ENCODE data around the gene RASGRF1. TPM values are rescaled to one million over a fixed set of nuclear protein-coding genes. Genes with fewer than 3 reads are reported as not detected.

RASGRF1 gene
- total RNA-seq, 1 donor from 2014 or later = not detected

GRCh38 chr15:79002581-79002980 lies 88.0 kb downstream of the RASGRF1 start:
- intact Hi-C loops (cut with DNase I) = no loop called here
- no peaks in the 10 kb centered on the region for H3K9me3 ChIP-seq
- no peak for TF ChIP-seq CTCF (IDR thresholded peaks at IDR 0.05)
- TF ChIP-seq POLR2A (IDR thresholded peaks at IDR 0.05) = no peak
- TF ChIP-seq POLR2AphosphoS5 (IDR thresholded peaks at IDR 0.05; ENCODE audit: insufficient read depth in 1 of 2, low read depth in 1 of 2) = no peak
- no peaks in the 10 kb centered on the region for H3K27me3 ChIP-seq
- peaks cover 8% of the 10 kb centered on the region for H3K4me1 ChIP-seq
- no peak for DNase-seq (ENCODE audit: extremely low spot score in 2 of 2)
- no peak overlapping the region for H3K27ac ChIP-seq
- no peaks in the 10 kb centered on the region for H3K36me3 ChIP-seq
- no peak overlapping the region for H3K4me3 ChIP-seq

- H3K4me3 ChIP-seq = no peak overlapping the region
- no peaks in the 10 kb centered on the region for H3K9me3 ChIP-seq
- H3K4me1 ChIP-seq = peaks cover 16% of the 10 kb centered on the region
- no peak for TF ChIP-seq POLR2A (IDR thresholded peaks at IDR 0.05)
- no peak for TF ChIP-seq POLR2AphosphoS5 (IDR thresholded peaks at IDR 0.05; ENCODE audit: insufficient read depth in 1 of 2, low read depth in 1 of 2)
- TF ChIP-seq CTCF (IDR thresholded peaks at IDR 0.05) = no peak
- H3K27ac ChIP-seq = no peak overlapping the region
- H3K27me3 ChIP-seq = no peaks in the 10 kb centered on the region
- H3K36me3 ChIP-seq = no peaks in the 10 kb centered on the region
- intact Hi-C loops (cut with DNase I) = no loop called here
- DNase-seq (ENCODE audit: extremely low spot score in 2 of 2) = no peak
These were observed 90.9 kb downstream of the RASGRF1 start for GRCh38 chr15:78999636-79000035.

GRCh38 chr15:78998526-78998925 lies 92.1 kb downstream of the RASGRF1 start:
- no peak overlapping the region for H3K4me3 ChIP-seq
- no peaks in the 10 kb centered on the region for H3K36me3 ChIP-seq
- H3K9me3 ChIP-seq = no peaks in the 10 kb centered on the region
- no peak for DNase-seq (ENCODE audit: extremely low spot score in 2 of 2)
- intact Hi-C loops (cut with DNase I) = no loop called here
- TF ChIP-seq POLR2AphosphoS5 (IDR thresholded peaks at IDR 0.05; ENCODE audit: insufficient read depth in 1 of 2, low read depth in 1 of 2) = no peak
- TF ChIP-seq POLR2A (IDR thresholded peaks at IDR 0.05) = no peak
- H3K27ac ChIP-seq = no peak overlapping the region
- H3K4me1 ChIP-seq = peaks cover 16% of the 10 kb centered on the region
- H3K27me3 ChIP-seq = no peaks in the 10 kb centered on the region

- Histone ChIP-seq H3K4me1 (peaks cover 16% of the 10 kb centered on the region), H3K4me3 (no peak overlapping the region), H3K27ac (no peak overlapping the region), H3K36me3 (no peaks in the 10 kb centered on the region), H3K9me3 (no peaks in the 10 kb centered on the region), H3K27me3 (no peaks in the 10 kb centered on the region)
- no peak for TF ChIP-seq POLR2AphosphoS5 (IDR thresholded peaks at IDR 0.05; ENCODE audit: insufficient read depth in 1 of 2, low read depth in 1 of 2)
- TF ChIP-seq POLR2A (IDR thresholded peaks at IDR 0.05) = no peak
- no peak for TF ChIP-seq CTCF (IDR thresholded peaks at IDR 0.05)
- DNase-seq (ENCODE audit: extremely low spot score in 2 of 2) = no peak
- intact Hi-C loops (cut with DNase I) = no loop called here
These were observed 92.5 kb downstream of the RASGRF1 start for GRCh38 chr15:78997981-78998499.

GRCh38 chr15:78996894-78997275 lies 93.7 kb downstream of the RASGRF1 start:
- Histone ChIP-seq H3K9me3 (no peaks in the 10 kb centered on the region), H3K4me1 (peaks cover 16% of the 10 kb centered on the region), H3K36me3 (no peaks in the 10 kb centered on the region), H3K4me3 (no peak overlapping the region), H3K27ac (no peak overlapping the region), H3K27me3 (no peaks in the 10 kb centered on the region)
- TF ChIP-seq POLR2AphosphoS5 (IDR thresholded peaks at IDR 0.05; ENCODE audit: insufficient read depth in 1 of 2, low read depth in 1 of 2) (no peak), POLR2A (IDR thresholded peaks at IDR 0.05) (no peak), CTCF (IDR thresholded peaks at IDR 0.05) (no peak)
- intact Hi-C loops (cut with DNase I) = no loop called here
- DNase-seq (ENCODE audit: extremely low spot score in 2 of 2) = no peak
